IPS-18c (cell line): ENCODE data around the gene SLC22A1.
"Not testable (repeated sequence)": the region's sequence is repeated elsewhere in the genome, so short reads cannot be mapped to it uniquely, and the experiment has no call there.

Source experiments
- H3K4me3 ChIP-seq: 2 replicates; pipeline ENCODE4 v1.7.0; 2013; ENCODE audit warnings: low read depth, mild to moderate bottlenecking, low read length, moderate library complexity; ENCODE audit not compliant: insufficient read depth
- H3K9me3 ChIP-seq: one replicate; pipeline ENCODE4 v1.6.1; 2013; ENCODE audit warnings: mild to moderate bottlenecking, low read length, moderate library complexity; ENCODE audit not compliant: control insufficient read depth, insufficient read depth

The SLC22A1 gene

DNA sequence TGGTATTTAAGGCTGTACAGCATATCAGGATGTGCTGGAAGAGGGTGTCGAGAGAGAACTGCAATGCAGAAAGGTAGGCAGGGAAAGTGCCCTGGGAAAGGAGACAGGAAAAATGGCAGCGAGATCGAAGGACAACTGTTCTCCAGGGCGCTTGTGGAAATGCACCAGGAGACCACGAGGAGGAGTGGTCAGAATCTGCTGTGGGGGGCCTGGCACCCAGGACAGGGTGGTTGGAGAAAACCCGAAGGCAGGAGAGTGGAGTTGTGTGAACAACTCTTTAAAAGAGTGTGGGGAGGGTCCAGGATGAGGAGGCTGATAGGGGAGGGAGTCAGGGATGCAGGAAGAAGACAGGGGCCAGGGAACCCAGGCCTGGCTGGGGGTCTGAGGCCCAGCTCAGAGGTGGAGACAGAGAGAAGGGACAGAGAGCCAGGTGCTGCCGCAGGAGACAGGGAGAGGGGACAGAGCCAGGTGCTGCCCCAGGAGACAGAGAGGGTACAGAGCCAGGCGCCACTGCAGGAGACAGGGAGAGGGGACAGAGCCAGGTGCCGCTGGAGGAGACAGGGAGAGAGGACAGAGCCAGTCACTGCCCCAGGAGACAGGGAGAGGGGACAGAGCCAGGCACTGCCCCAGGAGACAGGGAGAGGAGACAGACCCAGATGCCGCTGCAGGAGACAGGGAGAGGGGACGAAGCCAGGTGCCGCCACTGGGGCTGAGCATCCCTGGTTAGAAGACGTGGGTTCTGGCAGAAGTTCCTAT is 9.3 kb downstream of the SLC22A1 start:
- no peak overlapping the region for H3K4me3 ChIP-seq
- no peaks in the 10 kb centered on the region for H3K9me3 ChIP-seq

DNA sequence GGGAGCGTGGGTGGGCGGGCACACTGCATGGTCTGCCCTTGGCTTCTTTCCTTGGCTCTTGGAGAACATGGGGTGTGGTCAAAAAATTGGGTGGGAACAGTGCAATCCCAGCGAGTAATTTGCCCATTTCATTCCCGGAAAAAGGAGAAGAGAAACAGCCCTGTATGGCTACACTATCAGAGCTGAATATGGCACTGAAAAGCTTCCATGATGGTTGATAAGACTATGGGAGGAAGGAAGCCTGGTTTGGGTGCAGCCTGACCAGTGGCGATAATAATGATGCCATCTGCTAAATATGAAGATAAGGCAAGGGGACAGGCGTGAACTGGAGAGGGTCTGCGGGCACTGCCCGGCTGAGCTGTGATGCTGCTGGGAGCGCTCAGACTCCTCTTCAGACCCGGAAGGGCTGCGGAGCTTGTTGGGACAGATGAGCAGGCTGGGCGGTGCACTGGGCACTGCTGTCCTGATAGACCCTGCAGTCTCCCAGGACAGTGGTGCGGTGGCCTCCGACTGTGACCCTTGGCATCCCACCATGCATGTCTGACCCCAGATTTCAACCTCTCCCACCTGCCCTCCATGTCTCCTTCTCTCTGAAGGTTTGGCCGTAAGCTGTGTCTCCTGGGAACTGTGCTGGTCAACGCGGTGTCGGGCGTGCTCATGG is 10.2 kb downstream of the SLC22A1 start:
- H3K9me3 ChIP-seq: no peaks in the 10 kb centered on the region
- no peak overlapping the region for H3K4me3 ChIP-seq

DNA sequence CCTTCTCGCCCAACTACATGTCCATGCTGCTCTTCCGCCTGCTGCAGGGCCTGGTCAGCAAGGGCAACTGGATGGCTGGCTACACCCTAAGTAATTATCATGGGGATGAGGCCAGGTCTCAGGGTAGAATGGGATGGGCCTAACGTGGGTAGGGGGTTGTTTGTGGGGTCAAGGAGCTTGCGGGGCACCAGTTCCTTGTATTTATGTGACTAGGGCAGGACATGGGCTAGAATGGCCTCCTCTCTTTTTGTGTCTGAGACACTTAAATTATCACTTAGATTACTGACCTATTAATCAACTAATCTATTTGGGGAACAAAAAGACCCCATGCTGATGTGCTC is 10.7 kb downstream of the SLC22A1 start:
- Histone ChIP-seq H3K9me3 (no peaks in the 10 kb centered on the region), H3K4me3 (no peak overlapping the region)

DNA sequence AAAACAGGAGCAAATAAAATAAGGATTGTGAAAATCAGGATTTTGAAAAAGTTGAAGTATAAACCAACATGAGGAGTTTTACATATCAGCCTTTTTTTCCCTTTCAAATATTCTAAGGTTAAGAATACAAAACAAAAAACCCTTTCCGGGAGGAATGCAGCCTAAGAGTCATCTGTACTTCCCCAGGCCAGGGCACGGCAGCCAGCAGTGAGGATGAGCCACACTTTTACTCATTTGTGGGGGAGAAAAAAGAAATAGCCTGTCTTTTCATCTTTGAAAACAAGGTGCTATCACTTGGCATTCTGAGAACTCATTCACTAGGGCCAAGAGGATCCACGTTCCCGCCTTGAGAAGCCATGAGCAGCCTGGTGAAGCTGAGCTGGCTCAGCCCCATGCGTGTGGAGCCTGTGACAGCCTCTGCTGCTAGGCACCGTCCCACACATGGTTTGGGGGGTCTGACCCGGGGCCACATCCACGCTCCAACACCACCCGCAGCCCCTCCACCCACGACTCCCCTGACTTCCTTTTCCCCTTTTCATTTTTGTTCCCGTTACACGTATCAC is 11.2 kb downstream of the SLC22A1 start:
- no peak overlapping the region for H3K4me3 ChIP-seq

DNA sequence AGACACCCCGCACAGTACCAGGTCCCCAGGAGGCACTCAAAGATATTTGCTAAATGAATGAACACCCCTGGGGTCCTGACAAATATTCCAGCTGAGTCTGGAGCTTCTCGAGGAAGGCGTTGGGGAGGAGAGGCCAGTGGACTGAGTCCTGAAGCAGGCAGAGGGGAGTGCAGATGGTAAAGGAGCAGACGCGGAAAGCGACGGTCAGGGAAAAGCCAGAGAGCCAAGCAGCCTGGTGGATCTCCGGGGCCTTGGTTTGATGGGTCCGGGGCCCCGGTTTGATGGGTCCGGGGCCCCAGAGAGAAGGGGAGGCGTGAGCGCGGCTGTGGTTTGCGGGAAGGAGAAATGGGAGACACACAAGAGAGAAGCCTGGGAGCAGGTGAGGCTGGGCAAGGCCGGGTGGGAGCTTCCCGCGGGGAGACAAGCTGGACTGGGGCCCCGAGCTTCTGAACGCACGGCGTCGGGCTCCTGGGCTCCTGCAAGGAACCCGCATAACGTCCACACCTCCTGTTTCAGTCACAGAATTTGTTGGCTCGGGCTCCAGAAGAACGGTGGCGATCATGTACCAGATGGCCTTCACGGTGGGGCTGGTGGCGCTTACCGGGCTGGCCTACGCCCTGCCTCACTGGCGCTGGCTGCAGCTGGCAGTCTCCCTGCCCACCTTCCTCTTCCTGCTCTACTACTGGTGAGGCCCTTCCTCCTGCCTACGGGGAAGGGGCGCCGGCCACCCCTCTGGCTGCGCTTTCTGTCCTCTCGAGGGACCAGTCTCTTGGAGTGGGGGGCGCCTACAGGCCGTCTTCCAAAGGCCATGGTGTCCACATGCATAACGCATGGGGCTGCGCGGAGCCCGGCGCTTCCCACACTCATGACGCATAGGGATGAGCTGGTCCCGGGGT is 12.1 kb downstream of the SLC22A1 start:
- no peak overlapping the region for H3K4me3 ChIP-seq
- no peaks in the 10 kb centered on the region for H3K9me3 ChIP-seq

More for the DNA sequence above, 11.2 kb downstream of the SLC22A1 start:
- no peaks in the 10 kb centered on the region for H3K9me3 ChIP-seq

DNA sequence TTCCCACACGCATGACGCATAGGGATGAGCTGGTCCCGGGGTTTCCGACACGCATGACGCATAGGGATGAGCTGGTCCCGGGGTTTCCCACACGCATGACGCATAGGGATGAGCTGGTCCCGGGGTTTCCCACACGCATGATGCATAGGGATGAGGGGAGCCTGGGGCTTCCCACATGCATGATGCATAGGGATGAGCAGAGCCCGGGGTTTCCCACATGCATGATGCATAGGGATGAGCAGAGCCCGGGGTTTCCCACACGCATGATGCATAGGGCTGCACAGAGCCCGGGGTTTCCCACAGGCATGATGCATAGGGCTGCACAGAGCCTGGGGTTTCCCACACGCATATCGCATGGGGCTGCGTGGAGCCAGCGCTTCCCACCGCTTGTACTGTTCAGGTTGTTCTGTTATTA is 12.7 kb downstream of the SLC22A1 start:
- H3K4me3 ChIP-seq, H3K9me3 ChIP-seq: not testable (repeated sequence)

DNA sequence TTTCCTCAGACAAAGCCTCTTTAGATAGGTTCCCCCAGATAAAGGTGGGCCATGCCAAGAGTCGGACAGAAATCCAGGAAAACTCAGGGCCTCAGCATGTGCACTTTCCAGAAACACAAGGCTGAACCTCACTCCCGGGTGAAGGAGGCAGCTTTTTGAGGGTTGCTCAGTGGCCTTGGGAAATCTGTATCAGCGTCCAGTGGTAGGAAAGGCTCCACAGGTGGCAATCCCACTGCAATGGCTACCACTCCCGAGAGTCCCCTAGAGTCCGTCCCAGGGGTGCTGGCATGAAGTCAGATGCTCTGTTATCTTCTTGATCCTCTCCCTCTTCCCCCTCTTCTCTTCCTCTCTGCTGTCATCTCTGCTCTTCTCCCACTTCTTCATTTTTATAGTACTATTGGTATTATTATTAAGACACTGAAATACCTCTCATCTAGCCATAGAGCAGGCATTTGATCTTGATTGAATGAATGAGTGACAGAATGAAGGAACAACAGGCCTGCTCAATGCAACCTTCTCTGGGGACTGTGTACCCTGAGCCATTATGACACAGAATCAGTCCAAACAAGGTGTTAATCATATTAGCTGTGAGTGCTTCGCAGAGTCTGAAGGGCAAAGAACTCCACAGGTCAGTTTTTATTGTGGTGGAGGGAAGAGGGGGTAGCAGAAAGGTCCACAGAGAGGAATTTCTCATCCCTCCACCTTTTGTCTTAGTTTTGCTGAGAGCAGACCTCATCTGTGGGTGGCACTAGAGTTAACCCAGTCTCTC is 13.3 kb downstream of the SLC22A1 start:
- no peak overlapping the region for H3K4me3 ChIP-seq
- no peaks in the 10 kb centered on the region for H3K9me3 ChIP-seq

DNA sequence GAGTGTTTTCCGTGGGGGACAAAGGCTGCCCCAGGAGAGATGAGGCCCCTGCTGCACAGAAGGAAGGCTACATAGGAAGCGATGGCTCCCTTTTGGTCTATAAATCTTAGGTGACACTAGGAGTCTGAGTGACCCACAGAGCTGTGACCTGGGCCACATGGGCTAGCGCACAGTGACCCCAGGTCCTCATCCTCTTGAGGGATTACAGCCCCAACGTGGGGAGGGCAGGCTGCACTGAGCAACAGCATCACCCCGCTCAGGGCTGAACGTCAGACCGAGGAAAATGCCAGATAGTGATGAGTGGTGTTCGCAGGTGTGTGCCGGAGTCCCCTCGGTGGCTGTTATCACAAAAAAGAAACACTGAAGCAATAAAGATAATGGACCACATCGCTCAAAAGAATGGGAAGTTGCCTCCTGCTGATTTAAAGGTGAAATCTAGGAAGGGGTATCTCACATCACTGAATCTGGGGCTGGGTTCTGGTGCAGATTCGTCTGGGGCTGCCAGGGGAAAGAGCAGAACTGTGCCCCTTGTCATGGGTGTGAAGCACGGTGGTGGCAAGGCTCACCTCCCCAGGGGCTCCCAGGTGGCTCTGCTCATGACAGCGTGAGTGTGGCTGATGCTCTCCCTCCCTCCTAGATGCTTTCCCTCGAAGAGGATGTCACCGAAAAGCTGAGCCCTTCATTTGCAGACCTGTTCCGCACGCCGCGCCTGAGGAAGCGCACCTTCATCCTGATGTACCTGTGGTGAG is 14.5 kb downstream of the SLC22A1 start:
- no peaks in the 10 kb centered on the region for H3K9me3 ChIP-seq
- H3K4me3 ChIP-seq: no peak overlapping the region

DNA sequence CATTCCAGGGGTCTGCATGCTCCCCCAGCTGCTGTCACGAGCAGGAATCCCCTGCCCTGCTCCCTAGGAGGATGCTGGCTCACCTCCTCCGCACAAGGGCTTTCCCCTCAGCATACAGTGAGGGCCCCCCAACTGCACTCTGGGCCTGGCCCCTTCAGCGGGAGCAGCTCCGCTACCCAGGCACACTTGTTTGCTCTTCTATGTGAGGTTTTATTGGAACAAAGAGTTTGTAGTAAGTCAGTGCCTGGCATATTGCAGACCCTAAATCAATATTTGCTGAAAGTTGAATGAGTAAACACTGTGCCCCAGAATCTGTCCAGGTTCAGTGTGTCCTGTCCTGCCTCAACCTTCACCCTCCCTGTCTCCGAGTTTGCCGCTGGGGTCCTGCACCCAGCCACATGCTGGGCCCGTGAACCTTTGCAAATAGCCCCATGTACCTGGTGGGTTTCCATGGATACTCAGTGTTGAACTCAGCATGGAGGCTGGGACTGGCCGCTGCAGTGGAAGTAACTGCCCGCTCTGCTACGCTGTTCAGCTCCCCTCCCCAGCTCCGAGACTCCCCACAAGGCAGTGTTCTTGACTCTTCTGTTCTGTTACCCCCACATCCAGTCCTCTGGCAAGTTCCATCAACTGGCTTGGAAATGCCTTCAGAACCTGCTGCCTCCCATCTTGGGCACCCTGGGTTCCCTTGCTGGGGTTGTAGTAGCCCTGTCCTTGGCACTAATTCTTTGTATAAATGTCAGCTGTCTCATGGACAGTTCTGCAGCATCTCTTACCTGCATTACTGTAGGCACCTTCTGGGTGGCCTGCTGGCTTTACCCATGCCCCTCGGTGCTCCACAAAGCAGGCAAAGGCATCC is 15.7 kb downstream of the SLC22A1 start:
- Histone ChIP-seq H3K4me3 (no peak overlapping the region), H3K9me3 (no peaks in the 10 kb centered on the region)

DNA sequence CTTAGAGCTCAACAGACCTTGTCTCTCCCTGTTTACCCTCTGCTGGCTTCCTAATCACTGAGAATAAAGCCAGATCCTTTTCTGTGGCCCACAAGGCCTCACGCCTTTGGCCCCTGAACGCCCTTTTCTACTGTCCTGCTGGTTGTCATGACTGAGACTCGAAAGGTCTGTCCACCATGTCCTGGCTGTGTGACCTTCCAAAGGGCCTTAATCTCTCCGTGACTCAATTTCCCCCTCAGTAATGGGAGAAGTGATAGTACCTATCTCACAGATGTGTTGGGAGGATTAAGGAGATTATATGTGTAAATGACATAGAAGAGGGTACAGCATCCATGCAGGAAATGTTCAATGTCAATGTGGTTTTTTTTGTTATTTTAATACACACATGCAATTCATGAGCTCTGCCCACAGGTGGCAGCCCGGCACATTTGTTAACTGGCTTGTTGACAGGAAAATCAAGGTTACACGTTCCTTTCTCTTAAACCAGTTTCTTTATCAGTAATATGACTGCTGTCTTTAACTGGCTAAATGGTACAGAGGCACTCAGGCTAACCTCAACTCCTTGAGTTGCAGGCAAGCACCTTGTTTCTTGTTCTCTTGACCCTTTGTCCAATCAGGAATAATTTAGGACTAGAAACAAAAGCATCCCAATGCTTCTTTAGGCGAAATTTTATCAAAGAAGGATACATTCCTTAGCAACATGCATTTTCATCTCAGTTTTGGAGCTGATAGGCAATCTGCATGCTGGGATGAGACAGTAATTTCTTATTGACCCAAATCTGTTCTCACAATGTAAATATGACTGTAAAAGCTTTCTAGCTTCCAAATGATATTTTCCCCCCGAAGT is 16.6 kb downstream of the SLC22A1 start:
- no peaks in the 10 kb centered on the region for H3K9me3 ChIP-seq
- H3K4me3 ChIP-seq: no peak overlapping the region

DNA sequence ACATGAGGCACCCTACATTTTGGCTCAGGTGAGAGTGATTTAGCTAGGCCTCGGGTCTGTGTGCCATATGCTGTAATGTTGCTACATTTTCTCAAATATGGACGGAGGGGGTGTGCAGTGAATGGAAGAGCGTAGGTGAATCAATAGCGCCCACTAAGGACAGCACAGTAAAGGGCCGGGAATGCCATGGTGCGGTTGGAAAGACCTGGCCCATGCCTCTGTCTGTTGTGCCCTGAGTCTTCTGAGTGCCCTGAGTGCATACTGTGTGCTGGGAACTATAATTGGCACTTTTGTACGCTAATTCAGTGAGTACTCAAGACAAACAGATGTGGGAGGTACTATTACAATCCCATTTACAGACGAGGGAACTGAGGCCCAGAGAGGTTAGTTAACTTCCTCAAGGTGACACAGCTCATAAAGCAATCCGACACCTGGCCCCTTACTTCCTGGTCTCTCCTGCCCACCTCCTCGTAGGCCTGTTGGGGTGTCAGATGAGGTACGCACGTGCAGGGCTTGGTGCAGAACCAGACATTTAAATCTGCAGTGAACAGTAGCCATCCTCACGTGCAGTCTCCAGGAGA is 17.3 kb downstream of the SLC22A1 start:
- H3K9me3 ChIP-seq: no peaks in the 10 kb centered on the region
- H3K4me3 ChIP-seq: no peak overlapping the region

DNA sequence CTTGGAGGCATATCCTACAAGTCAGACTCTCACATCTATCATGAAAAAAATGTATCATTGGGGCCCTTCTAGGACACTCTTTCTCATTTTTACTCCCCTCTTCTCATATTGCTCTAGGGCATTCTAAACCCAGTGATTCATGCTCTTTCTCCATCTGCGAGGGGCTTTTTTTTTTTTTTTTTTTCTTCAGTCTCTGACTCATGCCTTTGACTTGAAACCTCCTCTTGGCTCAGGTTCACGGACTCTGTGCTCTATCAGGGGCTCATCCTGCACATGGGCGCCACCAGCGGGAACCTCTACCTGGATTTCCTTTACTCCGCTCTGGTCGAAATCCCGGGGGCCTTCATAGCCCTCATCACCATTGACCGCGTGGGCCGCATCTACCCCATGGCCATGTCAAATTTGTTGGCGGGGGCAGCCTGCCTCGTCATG is 17.8 kb downstream of the SLC22A1 start:
- H3K9me3 ChIP-seq: no peaks in the 10 kb centered on the region
- H3K4me3 ChIP-seq: no peak overlapping the region

DNA sequence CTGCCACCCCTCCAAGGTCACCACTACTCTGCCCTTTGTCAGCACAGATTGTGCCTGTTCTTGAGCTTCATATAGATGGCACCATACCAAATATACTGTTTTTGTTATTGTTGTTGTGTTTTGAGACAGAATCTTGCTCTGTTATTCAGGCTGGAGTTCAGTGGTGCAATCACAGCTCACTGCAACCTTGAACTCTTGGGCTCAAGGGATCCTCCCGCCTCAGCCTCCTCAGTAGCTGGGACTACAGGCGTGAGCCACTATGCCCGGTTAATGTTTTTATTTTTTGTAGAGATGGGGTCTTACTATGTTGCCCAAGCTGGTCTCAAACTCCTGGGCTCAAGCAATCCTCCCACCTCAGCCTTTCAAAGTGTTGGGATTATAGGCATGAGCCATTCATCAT is 18.9 kb downstream of the SLC22A1 start:
- not testable (repeated sequence) for H3K9me3 ChIP-seq, H3K4me3 ChIP-seq

DNA sequence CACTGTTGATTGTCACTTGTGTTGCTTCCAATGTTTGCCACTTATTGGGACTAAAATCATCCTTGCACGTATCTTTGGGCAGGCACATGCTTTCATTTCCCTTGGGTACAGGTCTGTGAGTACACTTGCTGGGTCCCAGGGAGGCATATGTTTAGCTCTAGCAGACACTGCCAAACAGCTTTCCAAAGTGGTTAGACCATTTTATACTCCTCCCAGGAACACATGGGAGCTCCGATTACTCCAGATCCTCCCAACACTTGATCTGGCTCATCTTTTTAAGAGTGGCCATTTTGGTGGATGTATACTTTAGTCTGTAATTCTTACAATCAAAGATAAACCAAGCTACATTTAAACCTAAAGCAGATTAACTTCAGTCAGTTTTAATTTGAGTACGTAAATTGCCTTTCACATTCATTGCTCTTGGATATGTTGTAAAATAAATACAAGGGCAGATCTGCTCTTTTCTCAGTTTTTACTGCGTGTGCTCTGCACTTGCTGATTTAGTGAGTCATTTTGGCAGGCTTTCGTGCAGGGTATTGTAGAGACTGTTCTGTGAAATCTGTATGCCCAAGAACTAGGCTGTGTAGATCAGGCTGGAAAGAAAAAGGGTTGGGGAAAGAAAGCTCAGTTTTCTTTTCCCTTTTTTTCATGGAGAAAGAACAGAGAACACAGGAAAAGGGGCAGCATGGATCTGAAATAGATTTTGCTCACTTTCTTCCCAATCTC is 19.5 kb downstream of the SLC22A1 start:
- H3K9me3 ChIP-seq: no peaks in the 10 kb centered on the region
- H3K4me3 ChIP-seq: no peak overlapping the region
